Activated gamma-delta T cell (primary cell): ENCODE measurements around the gene TBC1D12.

Experiments used
- DNase-seq: peaks from one replicate; lab custom pipeline; 2025; lab: John Stamatoyannopoulos, UW

TBC1D12 gene

GRCh38 chr10:94407668-94408067 lies 5.3 kb downstream of the TBC1D12 start:
- DNase-seq = no peak

DNA sequence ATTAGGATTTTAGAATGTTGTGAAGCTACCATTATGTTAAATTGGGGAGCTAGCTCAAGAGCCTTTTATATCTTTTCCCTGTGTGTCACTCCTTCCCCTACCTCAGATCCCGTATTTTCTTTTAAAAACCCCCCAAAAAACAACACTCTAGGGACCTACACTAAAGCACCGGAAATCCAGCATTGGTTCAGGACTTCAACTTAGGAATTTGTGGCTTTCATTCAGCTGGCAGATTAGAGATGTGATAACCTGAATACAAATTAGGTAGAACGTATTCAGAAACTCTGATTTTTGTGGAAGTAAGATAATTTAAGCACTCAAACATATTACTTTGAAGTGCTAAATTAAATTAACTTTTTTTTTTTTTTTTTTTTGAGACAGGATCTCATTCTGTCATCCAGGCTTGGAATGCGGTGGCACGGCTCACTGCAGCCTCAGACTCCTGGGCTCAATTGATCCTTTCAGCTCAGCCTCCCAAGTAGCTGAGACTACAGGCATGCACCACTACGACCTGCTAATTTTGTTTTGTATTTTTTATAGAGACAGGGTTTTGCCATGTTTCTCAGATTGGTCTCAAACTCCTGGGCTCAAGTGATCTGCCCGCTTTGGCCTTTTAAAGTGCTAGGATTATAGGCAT lies 6.8 kb downstream of the TBC1D12 start:
- DNase-seq = no peak

DNA sequence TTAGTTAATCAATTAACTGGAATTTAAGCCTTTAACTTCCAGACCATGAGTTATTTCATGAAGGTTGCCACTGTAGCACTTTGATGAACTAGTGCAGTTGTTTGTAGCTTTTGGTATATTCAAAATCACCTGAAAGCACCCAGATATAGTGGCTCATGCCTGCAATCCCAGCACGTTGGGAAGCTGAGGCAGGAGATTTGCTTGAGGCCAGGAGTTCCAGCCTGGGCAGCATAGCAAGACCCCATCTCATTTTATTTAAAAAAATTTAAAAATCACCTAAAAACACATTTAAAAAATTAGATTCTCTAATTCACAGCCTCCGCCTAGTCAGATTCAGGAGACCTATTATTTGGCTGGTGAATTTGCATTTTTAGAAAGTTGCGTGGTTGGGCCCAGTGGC lies 9.0 kb downstream of the TBC1D12 start:
- DNase-seq = no peak

DNA sequence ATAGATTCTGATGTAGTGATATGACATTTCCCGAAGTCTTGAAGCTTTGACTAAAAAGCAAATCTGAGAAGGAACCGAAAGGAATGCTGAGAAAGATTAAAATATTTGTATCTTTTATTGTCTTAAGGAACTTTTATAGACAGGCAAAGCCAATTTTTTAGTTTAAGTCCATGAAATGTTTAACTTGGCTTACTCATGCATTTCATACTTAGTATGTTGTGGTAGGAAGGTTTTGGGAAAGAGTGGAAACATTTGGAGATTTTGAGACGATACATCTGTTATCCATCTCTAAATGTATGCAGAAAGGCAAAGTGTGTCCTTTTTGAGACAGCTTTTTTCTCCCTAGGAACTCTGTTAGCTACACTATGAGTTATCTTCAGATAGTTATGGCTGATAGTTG lies 10.1 kb downstream of the TBC1D12 start:
- no peak for DNase-seq

- DNase-seq = no peak
Measured at GRCh38 chr10:94413361-94413760, 11.0 kb downstream of the TBC1D12 start.

GRCh38 chr10:94416896-94417295 lies 14.6 kb downstream of the TBC1D12 start:
- no peak for DNase-seq

- DNase-seq = no peak
Measured at GRCh38 chr10:94417321-94417720, 15.0 kb downstream of the TBC1D12 start.

DNA sequence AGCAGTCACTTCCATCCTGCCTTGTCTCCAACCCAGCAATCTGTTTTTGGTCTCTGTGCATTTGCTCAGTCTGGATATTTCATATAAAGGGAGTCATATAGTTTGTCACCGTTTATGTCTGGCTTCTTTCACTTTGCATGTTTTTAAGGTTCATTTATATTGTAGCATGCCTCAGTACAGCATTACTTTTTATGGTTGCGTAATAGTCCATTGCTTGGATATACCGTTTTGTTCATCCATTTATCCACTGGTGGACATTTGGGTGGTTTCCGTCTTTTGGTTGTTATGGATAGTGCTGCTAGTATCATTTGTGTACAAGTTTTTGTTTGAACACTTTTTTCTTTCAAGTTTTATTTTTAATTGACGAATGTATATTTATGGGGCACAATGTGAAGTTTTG lies 18.2 kb downstream of the TBC1D12 start:
- DNase-seq = no peak

GRCh38 chr10:94420998-94421528 lies 18.7 kb downstream of the TBC1D12 start:
- DNase-seq = no peak

DNA sequence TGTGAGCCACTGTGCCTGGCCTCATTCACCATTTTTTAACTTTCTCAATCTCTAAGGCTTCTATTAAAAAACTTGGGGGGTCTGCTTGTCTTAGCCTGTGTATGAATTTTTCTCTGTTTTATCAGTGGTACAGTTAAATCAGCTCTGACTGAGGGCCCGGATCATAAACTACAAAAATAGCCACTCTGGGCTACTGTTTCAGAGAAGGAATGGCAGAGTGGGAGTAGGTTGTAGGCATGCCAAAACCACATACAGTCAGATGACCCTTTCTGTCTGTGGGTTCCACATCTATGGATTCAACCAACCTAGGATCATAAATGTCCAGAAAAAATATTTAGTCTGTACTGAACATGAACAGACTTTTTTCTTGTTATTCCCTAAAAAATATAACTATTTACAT lies 21.3 kb downstream of the TBC1D12 start:
- DNase-seq = no peak

DNA sequence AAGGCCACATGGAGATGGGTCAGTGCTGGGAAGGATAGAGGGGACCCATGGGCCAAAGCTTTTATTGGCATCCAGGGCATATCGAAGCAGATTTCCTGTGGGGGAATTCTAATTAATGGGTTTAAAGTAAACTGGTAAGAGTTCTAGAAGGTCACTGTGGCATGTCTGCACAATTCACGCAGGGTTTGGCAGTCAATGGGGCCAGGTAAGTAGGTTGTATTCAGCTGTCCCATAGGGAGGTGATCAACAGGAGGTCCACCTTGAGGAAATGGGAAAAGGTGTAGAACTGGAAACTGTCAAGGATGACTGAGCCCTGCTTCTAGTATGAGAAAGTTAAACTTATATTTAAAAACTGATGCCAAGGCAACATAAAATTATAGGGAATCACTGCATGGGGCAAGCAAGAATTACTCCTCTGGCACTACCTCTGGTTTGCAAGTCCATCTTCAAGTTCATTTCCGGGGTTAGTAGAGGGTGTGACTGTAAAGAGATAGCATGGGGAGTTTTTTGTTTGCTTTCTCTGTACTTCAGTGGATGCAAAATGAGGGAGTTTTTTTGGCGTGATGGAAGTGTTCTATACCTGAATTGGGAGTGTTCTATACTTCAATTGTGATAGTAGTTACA lies 22.5 kb downstream of the TBC1D12 start:
- DNase-seq = no peak

- DNase-seq = no peak
Measured at GRCh38 chr10:94425942-94426341, 23.6 kb downstream of the TBC1D12 start.

- no peak for DNase-seq
Measured at GRCh38 chr10:94427166-94427565, 24.8 kb downstream of the TBC1D12 start.

- DNase-seq = no peak
Measured at GRCh38 chr10:94428766-94429707, 26.7 kb downstream of the TBC1D12 start.

DNA sequence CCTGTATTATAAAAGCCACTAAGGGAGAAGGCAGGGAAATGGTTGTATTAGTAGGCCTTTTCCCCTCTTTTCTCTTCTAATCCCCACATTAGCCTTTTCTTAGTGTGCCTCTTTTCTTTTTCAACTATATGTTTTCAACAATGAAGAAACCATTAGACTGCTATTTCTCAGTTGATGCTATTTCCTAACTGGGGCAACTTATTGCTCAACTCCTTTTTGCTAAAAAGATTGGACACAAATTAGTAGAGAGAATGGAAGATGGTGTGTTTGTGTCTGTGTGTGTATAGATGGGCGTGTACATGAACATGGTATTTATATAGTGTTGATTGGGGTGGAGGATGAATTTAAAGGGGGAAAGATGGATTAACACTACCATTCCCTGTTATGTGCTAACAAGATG lies 28.4 kb downstream of the TBC1D12 start:
- no peak for DNase-seq

DNA sequence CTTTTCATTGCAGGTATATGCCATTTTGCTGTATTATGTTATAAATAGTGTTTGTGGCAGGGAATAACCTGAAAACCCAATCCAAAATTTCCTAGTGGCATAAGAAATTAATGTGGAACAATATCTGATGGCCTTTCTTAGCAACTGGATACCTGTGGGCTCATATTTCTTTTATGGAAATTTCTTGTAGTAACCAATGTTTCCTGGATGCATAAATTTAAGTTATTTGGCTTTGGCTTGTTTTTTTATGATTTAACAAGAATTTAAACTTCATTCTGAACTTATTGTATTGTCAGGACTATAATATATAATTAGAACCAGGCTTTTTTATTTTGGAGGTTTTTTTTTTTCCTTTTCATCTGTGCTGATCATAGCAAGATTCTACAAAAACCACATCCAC lies 30.1 kb downstream of the TBC1D12 start:
- DNase-seq = no peak

DNA sequence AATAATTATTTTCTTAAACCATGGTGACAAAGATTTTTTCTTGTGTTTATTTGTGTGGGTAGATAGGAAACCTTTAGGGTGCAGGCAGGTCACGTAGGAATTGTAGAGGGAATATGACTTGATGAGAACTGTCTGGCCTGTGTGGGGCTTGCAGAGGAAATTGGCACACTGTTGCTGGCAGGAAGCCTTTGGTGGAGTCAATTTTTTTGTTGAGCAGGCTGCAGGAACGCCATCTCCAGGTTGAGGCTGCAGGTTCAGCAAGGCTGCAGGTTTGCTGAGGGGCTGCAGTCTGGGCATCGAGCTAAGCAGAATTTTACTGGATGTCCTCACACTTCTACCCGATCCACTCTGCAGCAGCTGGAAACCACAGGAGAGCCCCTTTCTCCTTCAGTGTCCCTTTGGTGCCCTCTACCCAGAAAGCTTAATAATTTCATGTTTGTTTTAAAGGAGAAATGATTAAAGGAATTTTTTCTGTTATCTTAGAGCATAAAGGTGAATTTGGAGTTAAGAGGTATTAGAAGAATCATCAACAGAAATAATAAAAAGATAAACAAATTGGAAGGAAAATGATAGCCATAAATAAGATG lies 37.0 kb downstream of the TBC1D12 start:
- no peak for DNase-seq

DNA sequence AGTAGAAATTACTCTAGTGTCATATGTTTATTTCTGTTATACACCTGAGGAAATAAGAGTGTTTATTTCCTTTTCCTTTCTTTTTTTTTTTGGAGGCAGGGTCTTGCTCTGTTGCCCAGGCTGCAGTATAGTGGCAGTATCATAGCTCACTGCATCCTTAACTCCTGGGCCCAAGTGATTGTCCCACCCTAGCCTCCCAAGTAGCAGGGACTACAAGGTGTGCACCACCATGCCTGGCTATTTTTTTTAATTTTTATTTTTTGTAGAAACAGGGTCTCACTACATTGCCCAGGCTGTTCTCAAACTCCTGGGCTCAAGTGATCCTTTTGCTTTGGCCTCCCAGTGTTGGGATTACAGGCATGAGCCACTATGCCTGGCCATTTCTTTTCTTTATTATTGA lies 37.8 kb downstream of the TBC1D12 start:
- no peak for DNase-seq

- no peak for DNase-seq
Measured at GRCh38 chr10:94443047-94443446, 40.7 kb downstream of the TBC1D12 start.

GRCh38 chr10:94443549-94443948 lies 41.2 kb downstream of the TBC1D12 start:
- DNase-seq = no peak

- no peak for DNase-seq
Measured at GRCh38 chr10:94450782-94451181, 48.4 kb downstream of the TBC1D12 start.

DNA sequence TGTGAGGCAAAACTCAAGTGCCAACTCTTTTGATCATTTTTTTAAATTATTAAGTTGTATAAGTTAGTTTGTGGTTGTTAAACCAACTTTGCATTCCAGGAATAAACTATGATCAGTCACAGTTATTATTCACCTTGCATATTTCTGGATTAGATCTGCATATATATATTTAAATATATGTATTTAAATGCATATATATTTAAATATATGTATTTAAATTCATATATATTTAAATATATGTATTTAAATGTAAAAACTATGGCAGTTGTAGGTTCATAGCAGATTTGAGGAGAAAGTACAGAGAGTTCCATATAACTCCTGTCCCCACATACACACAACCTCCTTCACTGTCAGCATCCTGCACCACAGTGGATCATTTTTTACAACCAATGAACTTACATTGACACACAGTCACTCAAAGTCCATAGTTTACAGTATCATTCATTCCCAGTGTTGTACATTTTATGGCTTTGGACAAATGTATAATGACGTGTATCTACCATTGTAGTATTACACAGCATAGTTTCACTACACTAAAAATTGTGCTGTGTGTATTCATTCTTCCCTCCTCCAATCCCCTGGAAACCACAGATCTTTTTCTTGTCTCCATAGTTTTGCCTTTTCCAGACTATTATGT lies 49.7 kb downstream of the TBC1D12 start:
- no peak for DNase-seq
